ENCODE results near the gene LRTM2. TPM values are rescaled to one million over a fixed set of nuclear protein-coding genes. Genes with fewer than 3 reads are reported as not detected.

The LRTM2 gene
- total RNA-seq, 4 donors from 2014 or later, result not detected

- Histone ChIP-seq H3K27ac (no peak overlapping the region), H3K27me3 (peaks cover 0 to 32% (median 0%) of the 10 kb centered on the region in 4 donors), H3K36me3 (no peaks in the 10 kb centered on the region), H3K4me1 (no peaks in the 10 kb centered on the region), H3K4me3 (no peak overlapping the region), H3K9me3 (no peaks in the 10 kb centered on the region)
- WGBS, 2 donors, result 70 to 74% methylated on average over 6 of the region's 6 CpGs
- TF ChIP-seq POLR2A (IDR thresholded peaks at IDR 0.05) (no peak), CTCF (IDR thresholded peaks at IDR 0.05) (no peak)
- intact Hi-C loops (cut with DNase I), result no loop called here
- no peak for DNase-seq
These were observed 28.4 kb downstream of the LRTM2 start for GRCh38 chr12:1848745-1849144.

- WGBS, 2 donors, result 26 to 38% methylated on average over 7 of the region's 7 CpGs
- no peak overlapping the region for H3K4me3 ChIP-seq
- TF ChIP-seq CTCF (IDR thresholded peaks at IDR 0.05), result no peak
- TF ChIP-seq POLR2A (IDR thresholded peaks at IDR 0.05), result no peak
These were observed 30.9 kb downstream of the LRTM2 start for GRCh38 chr12:1851151-1851701.

GRCh38 chr12:1852076-1852475 lies 31.7 kb downstream of the LRTM2 start:
- TF ChIP-seq CTCF (IDR thresholded peaks at IDR 0.05), result no peak
- TF ChIP-seq POLR2A (IDR thresholded peaks at IDR 0.05), result no peak
- no peak for DNase-seq
- WGBS, 2 donors, result 75 to 76% methylated on average over 1 of the region's 1 CpG
- intact Hi-C loops (cut with DNase I), result no loop called here
- Histone ChIP-seq H3K4me3 (no peak overlapping the region), H3K27me3 (peaks cover 0 to 1% (median 0%) of the 10 kb centered on the region in 4 donors), H3K9me3 (peaks cover 0 to 20% (median 16%) of the 10 kb centered on the region in 3 donors), H3K4me1 (no peaks in the 10 kb centered on the region), H3K27ac (no peak overlapping the region), H3K36me3 (no peaks in the 10 kb centered on the region)

More at GRCh38 chr12:1851151-1851701, 30.9 kb downstream of the LRTM2 start:
- peaks cover 0 to 8% (median 0%) of the 10 kb centered on the region in 4 donors for H3K27me3 ChIP-seq
- H3K4me1 ChIP-seq, result no peaks in the 10 kb centered on the region
- H3K36me3 ChIP-seq, result no peaks in the 10 kb centered on the region
- no peak for DNase-seq
- intact Hi-C loops (cut with DNase I), result no loop called here
- H3K9me3 ChIP-seq, result peaks cover 0 to 20% (median 14%) of the 10 kb centered on the region in 3 donors
- H3K27ac ChIP-seq, result no peak overlapping the region

GRCh38 chr12:1853716-1854115 lies 33.4 kb downstream of the LRTM2 start:
- intact Hi-C loops (cut with DNase I), result no loop called here
- Histone ChIP-seq H3K4me3 (no peak overlapping the region), H3K27ac (no peak overlapping the region), H3K27me3 (peaks cover 0 to 13% (median 0%) of the 10 kb centered on the region in 4 donors), H3K9me3 (peaks cover 0 to 20% (median 16%) of the 10 kb centered on the region in 3 donors), H3K4me1 (no peaks in the 10 kb centered on the region), H3K36me3 (no peaks in the 10 kb centered on the region)
- no peak for DNase-seq
- no peak for TF ChIP-seq POLR2A (IDR thresholded peaks at IDR 0.05)
- TF ChIP-seq CTCF (IDR thresholded peaks at IDR 0.05), result no peak
- WGBS, 2 donors, result 70 to 85% methylated on average over 3 to 8 of the region's 8 CpGs

GRCh38 chr12:1855241-1855640 lies 34.9 kb downstream of the LRTM2 start:
- DNase-seq, result no peak
- WGBS, 2 donors, result 42 to 58% methylated on average over 3 of the region's 3 CpGs
- no peak for TF ChIP-seq POLR2A (IDR thresholded peaks at IDR 0.05)
- Histone ChIP-seq H3K27me3 (peaks cover 0 to 22% (median 0%) of the 10 kb centered on the region in 4 donors), H3K9me3 (peaks cover 0 to 20% (median 16%) of the 10 kb centered on the region in 3 donors), H3K4me1 (no peaks in the 10 kb centered on the region), H3K4me3 (no peak overlapping the region), H3K27ac (no peak overlapping the region), H3K36me3 (no peaks in the 10 kb centered on the region)
- intact Hi-C loops (cut with DNase I), result no loop called here
